ENCODE results near the gene MEX3D.

Gene MEX3D

DNA sequence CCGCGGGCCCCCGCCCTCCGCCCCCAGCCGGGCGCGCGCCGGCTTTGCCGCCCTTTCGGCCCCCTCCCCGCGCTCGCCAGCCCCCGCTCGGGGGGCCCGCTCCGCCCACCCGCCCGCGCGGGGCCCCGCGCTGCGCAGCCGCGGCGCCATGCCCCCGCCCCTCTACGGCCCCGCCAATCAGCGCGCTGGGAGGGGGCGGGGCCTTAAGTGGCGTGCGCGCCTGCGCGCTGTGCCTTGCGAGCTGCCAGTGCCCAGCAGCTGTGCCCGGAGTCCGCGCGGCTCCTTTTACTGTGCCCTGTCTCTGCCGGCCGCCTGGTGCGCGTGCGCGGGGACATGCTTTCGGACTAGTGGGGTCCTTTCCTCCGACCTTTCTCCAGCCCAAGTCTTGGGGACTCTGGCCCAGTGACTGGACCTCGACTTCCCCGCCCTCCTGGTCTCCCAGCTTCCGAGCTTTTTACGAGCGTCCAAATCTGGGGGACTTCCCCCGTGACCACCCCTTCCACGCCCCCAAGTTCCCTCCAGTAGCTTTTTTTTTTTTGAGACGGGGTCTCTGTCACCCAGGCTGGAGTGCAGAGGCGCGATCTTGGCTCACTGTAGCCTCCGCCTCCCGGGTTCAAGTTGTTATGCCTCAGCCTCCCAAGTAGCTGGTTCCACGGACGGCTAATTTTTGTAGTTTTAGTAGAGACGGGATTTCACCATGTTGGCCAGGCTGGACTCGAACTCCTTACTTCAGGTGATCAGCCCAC is 24.8 kb upstream of the MEX3D start, which contains the start of gene MBD3:
Gene MBD3, minus strand, starts transcription at position 111 of the 746 bp plus-strand sequence. CDS start 234 bp downstream, outside the sequence.
- DNase-seq = peak; percentile 93

DNA sequence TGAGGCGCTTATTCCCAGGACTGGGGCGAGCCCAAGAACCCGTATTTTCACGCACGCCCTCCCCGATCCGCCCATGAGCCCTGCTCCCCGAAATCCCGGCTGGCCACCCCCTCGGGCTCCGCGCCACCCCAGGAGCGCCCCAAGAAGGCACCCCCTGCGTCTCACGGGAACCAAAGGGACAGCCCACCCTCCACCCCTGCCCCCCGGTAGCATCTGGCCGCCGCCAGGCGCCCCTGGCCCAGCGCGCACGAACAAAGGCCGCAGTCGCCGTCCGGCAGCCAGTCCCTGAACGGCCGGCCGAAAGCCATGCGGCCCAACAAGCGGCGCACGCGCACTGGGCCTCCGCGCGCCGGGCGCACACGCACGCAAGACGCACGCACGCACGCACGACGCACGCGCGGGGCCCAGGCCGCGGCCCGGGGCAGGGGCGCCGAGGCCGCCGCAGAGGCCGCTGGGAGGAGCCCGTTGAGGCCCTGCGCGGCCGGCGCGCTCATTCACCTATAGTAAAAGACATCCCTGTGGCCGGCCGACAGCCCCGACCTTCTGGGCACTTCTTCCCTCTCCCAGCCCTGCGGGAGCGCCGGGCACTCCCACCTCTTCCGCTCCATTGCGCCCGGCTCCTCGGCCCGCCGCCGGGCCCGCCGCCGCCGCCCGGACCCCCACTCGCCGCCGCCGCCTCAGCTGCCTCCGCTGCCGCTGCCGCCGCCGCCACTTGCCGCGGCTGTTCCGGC is 24.1 kb upstream of the MEX3D start:
- peak; percentile 84 for DNase-seq

DNA sequence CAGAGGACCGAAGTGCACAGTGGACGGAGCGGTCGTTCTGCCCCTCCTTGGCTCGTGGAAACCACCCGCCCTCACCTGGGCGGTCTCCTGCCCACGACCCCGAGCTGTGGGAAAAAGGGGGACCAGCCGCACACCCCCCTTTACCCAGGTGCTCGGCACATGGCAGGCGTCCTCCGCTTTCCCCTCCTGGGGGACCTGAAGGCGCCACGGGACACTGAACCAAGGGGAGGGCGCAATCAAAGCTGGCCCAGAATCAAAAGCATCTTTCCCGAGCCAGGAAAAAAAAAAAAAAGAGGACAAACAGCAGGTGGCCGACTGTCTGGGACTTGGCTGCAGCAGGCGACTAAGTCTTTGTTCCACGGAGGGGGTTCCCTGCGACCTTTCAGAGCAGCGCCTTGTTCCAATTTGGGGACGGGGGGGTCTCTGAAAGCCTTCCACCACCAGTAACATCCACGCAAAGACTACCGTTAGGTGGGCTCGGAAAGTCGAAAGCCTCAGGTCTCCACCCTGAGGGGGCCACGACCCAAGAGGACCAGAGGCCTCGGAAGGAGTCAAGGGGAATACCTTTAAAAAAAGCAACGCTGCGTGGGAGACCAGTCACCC is 23.4 kb upstream of the MEX3D start:
- peak; percentile 51 for DNase-seq

DNA sequence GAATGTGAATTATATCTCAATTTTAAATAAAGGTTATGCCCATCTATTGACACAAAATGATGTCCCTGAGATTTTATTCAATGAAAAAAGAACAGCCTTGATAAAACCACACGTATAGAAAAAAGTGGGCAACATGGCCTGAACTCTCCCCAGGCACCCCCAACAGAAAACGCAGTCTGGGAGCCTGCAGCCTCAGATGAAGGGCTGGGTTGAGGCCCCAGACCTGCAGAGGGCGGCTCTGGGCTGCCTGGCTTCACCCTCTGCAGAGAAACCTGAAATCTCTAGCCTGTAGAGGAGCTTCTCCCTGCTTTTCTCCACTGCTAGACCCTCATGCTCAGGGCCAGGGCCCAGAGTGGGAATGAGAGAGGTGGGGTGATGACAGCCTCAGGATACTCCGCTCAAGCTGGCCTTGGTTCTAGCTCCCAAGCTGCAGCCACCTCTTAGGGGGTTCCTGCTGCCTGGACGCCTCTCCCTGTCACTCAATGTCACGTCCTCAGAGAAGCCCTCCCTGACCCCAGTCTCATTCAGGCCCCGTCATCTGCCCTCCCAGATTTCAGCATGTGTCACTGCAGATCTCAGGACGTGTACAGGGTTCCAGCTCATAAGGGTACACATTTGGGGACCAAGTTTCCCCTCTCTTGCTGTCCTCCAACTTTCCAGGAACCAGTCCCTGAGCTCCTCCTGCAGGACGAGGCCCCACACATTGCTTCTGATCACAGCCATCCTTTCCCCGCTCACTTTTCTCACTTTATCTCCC is 22.7 kb upstream of the MEX3D start:
- DNase-seq = no peak

DNA sequence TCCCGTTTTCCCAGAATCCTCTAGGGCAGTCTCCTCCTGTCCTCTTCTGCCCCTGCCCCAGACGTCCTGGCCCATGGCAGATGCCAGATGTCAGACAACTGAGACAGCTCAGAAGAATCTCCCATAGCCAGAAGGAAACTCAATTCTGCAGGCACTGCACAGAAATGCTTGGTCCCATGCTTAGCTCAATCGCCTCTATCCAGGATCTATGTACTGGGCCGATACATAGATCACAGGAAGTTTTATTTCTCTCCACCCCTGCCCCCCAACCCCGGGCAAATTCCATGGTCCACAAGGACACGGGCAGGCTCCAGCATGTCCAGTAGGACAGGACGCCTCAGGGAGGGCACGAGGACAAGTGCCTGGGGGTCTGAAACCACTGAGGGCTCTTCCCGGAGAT is 19.7 kb upstream of the MEX3D start:
- no peak for DNase-seq

DNA sequence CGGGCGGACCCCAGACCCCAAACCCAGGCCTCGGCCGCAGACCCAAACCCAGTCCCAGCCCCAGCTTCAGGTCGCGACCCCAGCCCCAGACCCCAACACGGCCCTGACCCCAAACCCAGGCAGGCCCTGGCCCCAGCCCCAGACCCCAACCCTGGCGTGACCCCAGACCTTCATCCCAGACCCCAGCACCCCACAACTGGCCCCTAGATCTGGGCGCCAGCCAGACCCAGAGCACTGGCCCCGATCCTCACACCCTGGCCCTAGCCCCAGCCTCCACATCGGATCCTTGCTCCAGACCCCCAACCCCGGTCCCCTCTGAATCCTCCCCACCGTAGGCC is 17.1 kb upstream of the MEX3D start:
- no peak for DNase-seq

DNA sequence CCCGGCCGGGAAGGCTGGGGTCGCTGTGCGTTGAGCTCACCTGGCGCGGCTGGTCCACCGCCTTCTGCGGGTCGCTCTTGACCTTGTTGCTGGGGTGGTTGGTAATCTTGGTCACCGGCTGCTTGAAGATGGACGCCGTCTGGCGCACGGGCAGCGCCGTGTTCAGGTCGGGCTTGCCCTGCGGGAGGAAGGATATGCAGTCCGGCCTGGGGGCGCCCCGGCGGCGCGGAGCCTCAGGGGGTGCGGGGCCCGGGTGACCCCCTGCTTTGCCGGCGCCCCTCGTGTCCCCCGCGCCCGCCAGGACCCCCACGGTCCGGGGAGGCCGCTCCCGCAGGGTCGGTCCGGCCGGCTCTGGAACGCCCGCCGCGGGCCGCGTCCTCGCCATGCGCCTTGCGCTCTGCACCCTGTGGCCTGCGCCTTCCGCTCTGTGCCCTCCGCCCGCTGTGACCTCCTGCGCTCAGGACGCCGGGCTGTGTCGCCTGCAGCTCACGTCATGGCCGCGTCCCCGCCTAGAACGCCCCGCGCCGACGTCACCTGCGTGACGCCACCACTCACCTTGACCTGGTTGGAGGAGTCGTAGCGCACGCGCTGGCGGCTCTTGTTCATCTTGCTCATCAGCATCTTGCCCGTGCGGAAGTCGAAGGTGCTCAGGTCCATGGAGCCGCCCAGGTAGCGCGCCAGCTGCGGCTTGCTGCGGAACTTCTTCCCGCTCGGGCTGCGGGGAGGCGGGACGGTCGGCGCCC is 16.5 kb upstream of the MEX3D start:
- DNase-seq = no peak

DNA sequence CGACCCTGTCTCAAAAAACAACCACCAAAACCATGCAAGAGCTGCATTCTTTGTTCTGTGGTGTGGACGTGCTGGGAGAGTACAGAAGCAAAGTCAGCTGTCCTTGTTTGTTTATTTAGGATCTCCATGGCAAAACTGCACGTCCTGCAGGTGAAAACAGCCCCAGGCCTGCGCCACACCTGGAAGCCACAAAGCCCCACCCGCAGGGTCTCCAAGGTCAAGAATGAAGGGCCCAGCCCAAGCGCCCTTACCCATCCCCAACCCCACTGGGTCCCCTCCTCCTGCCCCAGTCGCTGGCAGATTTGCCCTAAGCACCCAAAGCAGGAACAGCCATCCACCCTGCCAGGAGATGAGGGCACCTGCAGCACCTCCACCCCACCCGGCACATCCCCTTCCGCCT is 14.1 kb upstream of the MEX3D start:
- DNase-seq = no peak

DNA sequence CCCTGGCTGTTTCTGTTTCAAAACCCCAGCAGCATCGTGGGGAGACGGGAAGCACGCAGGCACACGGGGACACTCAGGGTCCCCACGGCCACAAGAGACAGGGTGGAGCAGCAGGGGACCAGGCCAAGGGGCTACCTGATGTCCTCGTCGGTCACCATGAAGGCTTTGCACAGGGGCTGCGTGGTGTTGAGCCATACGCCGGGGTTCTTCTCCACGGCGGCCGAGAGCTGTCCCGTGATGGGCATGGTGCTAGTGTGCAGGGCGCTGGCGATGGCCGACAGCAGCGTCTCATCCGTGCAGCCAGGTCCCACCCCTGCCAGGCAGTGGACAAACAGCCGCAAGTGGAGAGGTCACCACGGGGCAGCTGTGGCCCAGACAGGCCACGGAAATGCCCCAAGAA is 12.8 kb upstream of the MEX3D start:
- no peak for DNase-seq

DNA sequence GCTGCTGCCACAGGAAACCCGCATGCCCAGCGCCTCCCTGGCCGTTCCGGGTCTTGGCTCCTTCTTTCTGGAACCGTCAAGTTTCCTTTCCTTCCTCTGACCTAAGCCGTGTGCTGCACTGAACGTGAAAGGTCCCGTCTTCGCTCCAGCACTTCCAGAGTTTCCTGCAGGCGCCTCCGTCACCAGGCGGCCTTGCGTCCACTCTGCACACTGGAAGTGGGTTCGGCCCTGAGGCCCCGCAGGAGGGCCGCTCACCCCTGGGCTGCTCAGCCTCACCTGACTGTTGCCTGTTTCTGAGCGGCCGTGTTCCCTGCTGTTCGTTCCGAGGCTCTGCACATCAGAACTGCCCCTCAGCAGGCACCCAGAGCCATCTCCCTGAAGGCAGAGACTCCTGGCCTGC is 12.3 kb upstream of the MEX3D start:
- DNase-seq = no peak

DNA sequence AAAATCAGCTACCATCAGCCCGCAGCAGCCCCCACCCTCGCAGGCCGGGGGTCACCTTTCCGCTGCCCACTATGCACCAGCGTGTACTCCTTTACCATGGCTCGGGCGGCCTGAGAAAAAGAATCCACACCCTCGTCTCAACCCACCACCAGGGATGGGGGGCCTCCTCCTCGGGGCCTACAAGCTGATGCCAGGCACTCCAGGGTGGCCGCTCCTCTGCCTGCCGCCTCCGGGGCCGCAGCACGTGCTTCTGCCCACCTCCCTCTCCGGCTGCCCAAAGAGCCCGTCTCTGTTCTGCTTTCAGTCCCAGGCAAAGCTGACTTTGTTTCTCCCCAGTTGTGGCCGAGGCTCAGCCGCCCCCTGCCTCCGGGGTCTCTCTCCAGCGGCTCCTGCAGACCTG is 11.1 kb upstream of the MEX3D start:
- no peak for DNase-seq

DNA sequence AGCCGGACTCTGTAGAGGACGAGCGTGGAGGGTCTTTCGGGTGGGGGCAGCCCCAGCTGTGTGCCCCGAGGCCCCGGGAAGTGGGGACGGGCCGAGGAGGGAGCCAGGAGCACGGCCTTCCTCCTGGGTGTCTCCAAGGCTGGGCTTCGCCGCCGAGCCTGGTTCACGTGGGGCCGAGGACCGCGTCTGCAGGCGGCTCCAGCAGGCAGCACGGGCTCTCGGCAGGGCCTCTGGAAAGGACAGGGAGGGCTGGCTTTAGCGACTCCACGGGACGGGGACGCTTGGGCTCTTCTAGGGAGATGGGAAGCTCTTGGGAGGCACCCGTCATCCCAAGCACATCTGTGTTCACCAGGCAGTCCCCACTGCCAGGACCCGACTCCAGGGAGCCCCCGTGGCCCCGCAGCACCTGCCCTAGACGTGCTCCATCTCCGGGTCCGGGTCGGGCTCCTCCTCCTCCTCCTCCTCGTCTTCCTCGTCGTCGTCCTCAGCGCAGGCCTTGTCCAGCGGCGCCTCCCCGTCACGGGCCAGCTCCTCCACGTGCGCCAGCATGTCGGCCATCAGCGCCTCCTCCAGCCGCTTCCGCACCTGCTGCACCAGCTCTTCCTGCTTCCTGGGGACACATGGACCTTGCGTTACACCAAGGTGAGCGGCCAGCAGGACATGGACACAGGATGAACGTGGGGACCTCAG is 9.9 kb upstream of the MEX3D start:
- DNase-seq = no peak

DNA sequence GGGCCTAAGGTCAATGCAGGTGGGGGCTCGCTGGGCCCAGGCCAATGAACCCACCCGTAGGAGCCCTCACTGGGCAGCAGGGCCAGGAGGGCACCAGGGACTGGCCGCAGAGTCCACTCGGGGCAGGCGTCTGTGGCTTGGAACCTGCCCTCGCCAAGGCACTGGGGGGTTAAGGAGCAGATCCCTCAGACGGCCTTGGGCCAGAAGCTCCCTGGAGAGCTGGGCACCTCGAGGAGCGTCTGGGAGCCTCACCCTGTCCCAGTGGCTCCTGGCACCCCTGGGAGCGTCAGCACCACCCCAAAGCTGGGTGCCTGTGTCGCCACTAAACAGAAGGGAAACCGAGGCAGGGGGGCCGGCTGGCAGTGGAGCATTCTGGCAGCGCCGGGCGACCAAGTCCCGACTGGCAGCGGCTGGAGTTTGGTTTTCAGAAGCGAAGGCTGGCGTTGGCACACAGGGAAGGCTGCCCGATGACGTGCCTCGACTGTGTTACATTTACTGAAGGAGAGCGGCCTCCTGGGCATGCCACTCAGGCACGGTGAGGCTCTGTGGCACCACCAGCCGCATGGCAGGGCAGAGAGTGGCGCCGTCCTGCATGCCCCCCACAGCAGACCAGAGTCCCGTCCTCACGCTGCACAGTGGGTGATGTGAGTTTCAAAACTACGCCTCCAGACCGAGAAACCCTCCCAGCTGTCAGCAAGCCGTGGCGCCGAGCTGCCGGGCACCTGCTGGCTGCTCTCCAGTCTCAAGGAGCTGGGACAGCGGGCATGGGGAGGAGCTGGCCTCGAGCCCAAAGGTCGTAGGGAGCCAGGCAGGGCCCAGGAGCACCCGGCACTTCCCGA is 9.2 kb upstream of the MEX3D start:
- DNase-seq = peak; percentile 75

DNA sequence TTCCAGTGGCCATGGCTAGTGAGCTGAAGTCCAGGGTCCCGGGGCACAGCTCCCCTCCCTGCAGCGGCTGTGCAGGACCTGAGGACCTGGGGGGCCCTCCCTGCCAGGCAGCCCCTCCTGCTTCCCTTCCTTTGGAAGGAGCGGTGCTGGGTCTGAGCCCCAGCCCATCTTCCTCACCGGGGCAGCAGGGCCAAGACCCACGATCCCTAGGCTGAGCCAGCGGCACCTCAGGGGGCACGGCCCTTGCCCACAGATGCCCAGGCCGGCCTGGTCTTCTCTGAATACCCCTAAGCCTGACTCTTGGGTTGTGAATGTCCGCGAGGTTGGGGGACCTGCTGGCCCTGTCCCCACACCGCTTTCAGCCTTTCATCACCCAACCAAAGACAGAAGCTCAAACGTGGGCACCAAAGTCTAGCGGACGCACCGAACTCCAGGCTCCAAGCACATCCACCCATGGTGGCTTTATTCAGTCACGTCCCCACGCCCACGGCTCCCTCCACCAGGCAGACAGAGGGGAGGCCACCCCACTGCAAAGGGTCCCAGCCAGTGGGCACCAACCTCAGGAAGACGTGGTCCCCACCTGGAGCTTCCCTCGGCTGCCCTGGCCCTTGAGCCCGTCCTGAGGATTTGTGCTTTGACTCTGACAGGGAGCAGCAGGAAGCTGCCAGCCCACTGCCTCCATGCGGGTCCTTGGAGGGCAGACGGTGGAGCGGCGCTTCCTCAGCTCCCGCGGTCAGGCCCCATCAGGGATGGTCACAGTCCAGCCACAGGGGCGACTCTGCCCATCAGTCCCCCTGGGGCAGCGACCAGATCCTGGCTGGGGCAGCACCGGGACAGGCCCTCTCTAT is 8.3 kb upstream of the MEX3D start:
- DNase-seq = no peak

DNA sequence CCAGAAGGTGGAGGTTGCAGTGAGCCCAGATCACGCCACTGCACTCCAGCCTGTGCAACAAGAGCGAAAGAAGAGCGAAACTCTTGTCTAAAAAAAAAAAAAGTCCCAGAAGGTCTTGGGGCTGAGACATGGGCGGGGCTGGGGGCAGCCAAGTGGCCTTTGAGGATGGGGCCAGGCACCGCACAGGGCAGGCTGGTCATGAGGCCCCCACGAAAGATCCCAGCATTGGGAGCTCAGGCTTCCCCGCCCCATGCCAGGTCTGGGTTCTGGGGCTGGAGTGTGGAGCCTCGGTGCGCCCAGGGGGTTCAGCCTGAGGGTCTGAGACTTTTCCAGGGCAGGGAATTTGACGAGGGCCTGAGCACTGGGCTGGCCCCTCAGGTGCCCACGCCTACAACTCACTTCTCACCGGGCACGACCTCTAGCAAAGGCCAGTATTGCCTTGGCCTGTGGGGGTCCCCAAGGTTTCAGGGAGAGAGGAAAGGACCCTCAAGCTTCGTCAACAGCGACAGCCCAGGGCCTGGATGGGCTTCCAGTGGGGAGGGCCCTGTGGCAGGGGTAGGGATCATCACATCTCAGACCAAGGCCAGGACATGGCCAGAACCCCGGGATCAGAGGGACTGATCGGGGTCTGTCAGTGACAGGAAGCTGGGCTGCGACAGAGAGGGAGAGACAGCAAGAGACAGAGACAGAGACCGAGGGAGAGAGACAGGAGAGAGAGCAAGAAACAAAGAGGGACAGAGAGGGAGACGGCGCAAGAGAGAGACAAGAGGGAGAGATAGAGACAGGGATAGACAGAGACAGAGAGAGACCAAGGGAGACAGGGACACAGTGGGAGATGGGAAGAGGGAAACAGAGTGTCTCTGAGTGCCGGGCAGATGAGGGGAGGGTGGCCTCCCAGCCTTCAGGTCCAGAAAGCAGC is 7.5 kb upstream of the MEX3D start:
- no peak for DNase-seq

DNA sequence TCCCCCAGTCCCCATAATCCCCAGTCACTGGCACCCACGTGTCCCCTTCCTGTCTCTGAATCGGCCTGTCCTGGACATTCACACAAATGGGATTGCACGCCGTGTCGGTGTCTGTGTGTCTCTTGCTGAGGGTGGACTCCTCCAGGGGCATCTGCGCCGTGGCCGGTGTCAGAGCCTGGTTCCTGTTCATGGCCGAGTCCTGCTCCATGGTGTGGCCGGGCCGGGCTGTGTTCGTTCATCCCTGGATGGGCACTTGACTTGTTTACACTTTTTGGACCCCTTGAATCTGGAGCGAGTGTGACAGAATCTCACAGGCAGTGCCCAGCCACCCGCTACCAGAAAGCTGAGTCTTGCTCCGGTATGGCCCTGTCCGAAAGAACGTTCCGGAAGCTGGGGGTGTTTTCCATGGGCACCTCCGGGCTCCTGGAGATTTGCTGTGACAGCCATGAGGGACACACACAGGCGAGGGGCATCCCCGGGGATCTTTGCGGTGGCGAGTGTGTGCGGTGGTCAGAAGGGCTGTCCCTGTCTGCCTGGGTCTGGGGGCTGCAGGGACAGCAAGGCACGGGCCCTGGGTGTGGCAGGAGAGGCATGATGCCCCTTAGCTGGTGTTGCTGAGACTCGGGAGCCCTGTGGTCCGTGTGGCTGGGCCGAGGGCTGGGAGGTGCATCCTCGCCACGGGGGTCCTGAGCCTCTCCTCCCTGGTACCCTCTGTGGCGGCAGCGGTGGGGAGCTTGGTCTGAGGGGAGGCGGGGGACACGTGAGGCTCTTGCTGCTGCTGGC is 6.4 kb upstream of the MEX3D start:
- no peak for DNase-seq

DNA sequence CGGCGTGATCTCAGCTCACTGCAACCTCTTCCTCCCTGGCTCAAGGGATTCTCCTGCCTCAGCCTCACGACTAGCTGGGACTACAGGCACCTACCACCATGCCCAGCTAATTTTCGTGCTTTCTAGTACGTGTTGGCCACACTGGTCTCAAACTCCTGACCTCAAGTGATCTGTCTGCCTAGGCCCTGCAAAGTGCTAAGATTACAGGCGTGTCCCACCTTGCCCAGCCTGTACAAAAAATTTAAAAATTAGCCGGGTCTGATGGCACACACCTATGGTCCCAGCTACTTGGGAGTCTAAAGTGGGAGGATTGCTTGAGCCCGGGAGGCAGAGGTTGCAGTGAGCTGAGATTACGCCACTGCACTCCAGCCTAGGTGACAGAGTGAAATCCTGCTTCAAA is 4.7 kb upstream of the MEX3D start:
- no peak for DNase-seq

DNA sequence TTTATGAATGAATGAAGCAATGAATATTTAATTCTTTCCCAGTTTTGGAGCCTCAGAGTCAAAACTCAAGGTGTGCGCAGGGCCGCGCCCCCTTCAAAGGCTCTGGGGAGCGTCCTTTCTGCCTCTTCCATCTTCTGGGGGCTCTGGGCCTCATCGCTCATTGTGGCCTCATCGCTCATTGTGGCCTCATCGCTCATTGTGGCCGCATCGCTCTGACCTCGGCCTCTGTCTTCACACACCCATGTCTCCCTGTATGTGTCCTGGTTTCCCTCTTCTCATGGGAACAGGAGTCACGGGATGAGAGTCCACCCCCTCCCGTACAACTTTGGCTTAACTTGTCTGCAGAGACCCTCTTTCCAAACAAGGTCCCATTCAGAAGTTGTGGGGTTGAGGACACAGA is 3.2 kb upstream of the MEX3D start:
- no peak for DNase-seq

Data from NCI-H1092 (cell line).